ENCODE data around the gene LGALS9C. TPM values are rescaled to one million over a fixed set of nuclear protein-coding genes. Genes with fewer than 3 reads are reported as not detected.
"Not testable (repeated sequence)": the region's sequence is repeated elsewhere in the genome, so short reads cannot be mapped to it uniquely, and the experiment has no call there.

Gene LGALS9C
- total and polyA plus RNA-seq, 2 donors = 0.05 to 0.37 TPM

DNA sequence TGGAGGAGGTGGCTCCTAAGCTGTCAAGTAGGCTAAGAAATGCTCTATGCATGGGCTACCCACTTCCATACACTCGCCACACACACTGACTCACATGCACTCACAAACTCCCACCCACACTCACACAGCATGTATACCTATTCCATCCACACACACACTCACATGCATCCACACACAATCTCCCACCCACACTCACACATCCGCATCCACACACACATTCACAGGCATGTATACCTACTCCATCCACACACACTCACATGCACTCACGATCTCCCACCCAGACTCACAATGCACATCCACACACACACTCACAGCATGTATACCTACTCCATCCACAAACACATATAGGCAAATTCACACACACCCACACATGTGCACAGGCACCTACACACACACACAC, 32.1 kb downstream of the LGALS9C start:
- H3K27me3 ChIP-seq (ENCODE audit: control insufficient read depth in 2 of 2, insufficient read depth in 1 of 2, low read length in 1 of 2); H3K4me3 ChIP-seq (ENCODE audit: low read length in 2 of 2); H3K9me3 ChIP-seq (ENCODE audit: control insufficient read depth in 2 of 2, insufficient read depth in 1 of 2, low read length in 1 of 2); DNase-seq (ENCODE audit: low read depth in 6 of 9, low spot score in 9 of 9); H3K36me3 ChIP-seq (ENCODE audit: control insufficient read depth in 2 of 2, insufficient read depth in 2 of 2, low read length in 1 of 2); H3K4me1 ChIP-seq (ENCODE audit: control insufficient read depth in 2 of 2, insufficient read depth in 2 of 2, low read length in 2 of 2); H3K27ac ChIP-seq (ENCODE audit: low read depth in 1 of 2, low read length in 1 of 2): not testable (repeated sequence)
- WGBS = 94% methylated on average over 3 of the region's 3 CpGs

GRCh38 chr17:18521100-18521499, 44.5 kb downstream of the LGALS9C start:
- no CpG with 5 or more reads among the region's 8 CpGs for WGBS

GRCh38 chr17:18525015-18525414, 48.4 kb downstream of the LGALS9C start:
- not testable (repeated sequence) for H3K9me3 ChIP-seq (ENCODE audit: control insufficient read depth in 2 of 2, insufficient read depth in 1 of 2, low read length in 1 of 2); H3K36me3 ChIP-seq (ENCODE audit: control insufficient read depth in 2 of 2, insufficient read depth in 2 of 2, low read length in 1 of 2); H3K27ac ChIP-seq (ENCODE audit: low read depth in 1 of 2, low read length in 1 of 2); DNase-seq (ENCODE audit: low read depth in 6 of 9, low spot score in 9 of 9); H3K4me1 ChIP-seq (ENCODE audit: control insufficient read depth in 2 of 2, insufficient read depth in 2 of 2, low read length in 2 of 2); H3K4me3 ChIP-seq (ENCODE audit: low read length in 2 of 2); H3K27me3 ChIP-seq (ENCODE audit: control insufficient read depth in 2 of 2, insufficient read depth in 1 of 2, low read length in 1 of 2)
- WGBS = 90% methylated on average over 7 of the region's 9 CpGs

More at GRCh38 chr17:18521100-18521499, 44.5 kb downstream of the LGALS9C start:
- not testable (repeated sequence) for H3K27ac ChIP-seq (ENCODE audit: low read depth in 1 of 2, low read length in 1 of 2); H3K9me3 ChIP-seq (ENCODE audit: control insufficient read depth in 2 of 2, insufficient read depth in 1 of 2, low read length in 1 of 2); H3K36me3 ChIP-seq (ENCODE audit: control insufficient read depth in 2 of 2, insufficient read depth in 2 of 2, low read length in 1 of 2); H3K27me3 ChIP-seq (ENCODE audit: control insufficient read depth in 2 of 2, insufficient read depth in 1 of 2, low read length in 1 of 2); DNase-seq (ENCODE audit: low read depth in 6 of 9, low spot score in 9 of 9); H3K4me1 ChIP-seq (ENCODE audit: control insufficient read depth in 2 of 2, insufficient read depth in 2 of 2, low read length in 2 of 2); H3K4me3 ChIP-seq (ENCODE audit: low read length in 2 of 2)

DNA sequence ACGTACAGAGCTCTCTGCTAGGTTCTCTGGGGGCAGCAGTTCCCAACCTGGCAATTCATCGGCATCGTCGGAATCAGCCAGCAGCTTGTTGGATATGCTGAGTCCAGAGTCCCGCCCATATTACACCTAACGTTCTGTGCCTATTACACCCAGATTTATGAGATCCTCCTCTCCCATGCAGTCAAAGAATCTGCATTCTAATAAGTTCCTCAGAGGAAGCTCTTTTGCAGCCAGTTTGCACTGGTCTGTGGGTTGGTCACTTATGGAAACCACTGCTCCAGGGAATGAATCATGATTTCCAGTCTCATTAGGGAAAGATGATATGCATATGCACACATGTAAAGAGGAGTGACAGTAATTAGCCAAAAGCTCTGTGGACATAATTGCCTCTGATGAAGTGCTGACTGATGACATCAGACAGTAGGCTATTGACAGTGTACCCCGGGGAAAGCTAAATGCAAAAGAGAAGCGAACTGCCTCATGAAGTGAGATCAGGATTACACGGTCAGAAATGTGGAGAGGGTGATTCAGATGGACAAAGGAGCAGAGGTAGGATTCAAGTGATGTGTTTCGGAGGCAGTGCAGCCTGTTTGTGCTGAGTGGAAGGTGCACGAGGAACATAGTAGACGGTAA, 49.7 kb downstream of the LGALS9C start:
- not testable (repeated sequence) for H3K27me3 ChIP-seq (ENCODE audit: control insufficient read depth in 2 of 2, insufficient read depth in 1 of 2, low read length in 1 of 2); H3K9me3 ChIP-seq (ENCODE audit: control insufficient read depth in 2 of 2, insufficient read depth in 1 of 2, low read length in 1 of 2); H3K27ac ChIP-seq (ENCODE audit: low read depth in 1 of 2, low read length in 1 of 2); H3K4me1 ChIP-seq (ENCODE audit: control insufficient read depth in 2 of 2, insufficient read depth in 2 of 2, low read length in 2 of 2); H3K36me3 ChIP-seq (ENCODE audit: control insufficient read depth in 2 of 2, insufficient read depth in 2 of 2, low read length in 1 of 2); DNase-seq (ENCODE audit: low read depth in 6 of 9, low spot score in 9 of 9); H3K4me3 ChIP-seq (ENCODE audit: low read length in 2 of 2)
- WGBS = 93% methylated on average over 6 of the region's 12 CpGs

GRCh38 chr17:18527354-18527753, 50.8 kb downstream of the LGALS9C start:
- H3K27me3 ChIP-seq (ENCODE audit: control insufficient read depth in 2 of 2, insufficient read depth in 1 of 2, low read length in 1 of 2); H3K4me1 ChIP-seq (ENCODE audit: control insufficient read depth in 2 of 2, insufficient read depth in 2 of 2, low read length in 2 of 2); DNase-seq (ENCODE audit: low read depth in 6 of 9, low spot score in 9 of 9); H3K4me3 ChIP-seq (ENCODE audit: low read length in 2 of 2); H3K9me3 ChIP-seq (ENCODE audit: control insufficient read depth in 2 of 2, insufficient read depth in 1 of 2, low read length in 1 of 2); H3K36me3 ChIP-seq (ENCODE audit: control insufficient read depth in 2 of 2, insufficient read depth in 2 of 2, low read length in 1 of 2); H3K27ac ChIP-seq (ENCODE audit: low read depth in 1 of 2, low read length in 1 of 2): not testable (repeated sequence)
- 96% methylated on average over 8 of the region's 8 CpGs for WGBS

- 100% methylated on average over 3 of the region's 6 CpGs for WGBS
- H3K9me3 ChIP-seq (ENCODE audit: control insufficient read depth in 2 of 2, insufficient read depth in 1 of 2, low read length in 1 of 2); H3K4me1 ChIP-seq (ENCODE audit: control insufficient read depth in 2 of 2, insufficient read depth in 2 of 2, low read length in 2 of 2); H3K4me3 ChIP-seq (ENCODE audit: low read length in 2 of 2); H3K27ac ChIP-seq (ENCODE audit: low read depth in 1 of 2, low read length in 1 of 2); H3K27me3 ChIP-seq (ENCODE audit: control insufficient read depth in 2 of 2, insufficient read depth in 1 of 2, low read length in 1 of 2); DNase-seq (ENCODE audit: low read depth in 6 of 9, low spot score in 9 of 9); H3K36me3 ChIP-seq (ENCODE audit: control insufficient read depth in 2 of 2, insufficient read depth in 2 of 2, low read length in 1 of 2): not testable (repeated sequence)
These were observed 51.8 kb downstream of the LGALS9C start for GRCh38 chr17:18528435-18528834.

DNA sequence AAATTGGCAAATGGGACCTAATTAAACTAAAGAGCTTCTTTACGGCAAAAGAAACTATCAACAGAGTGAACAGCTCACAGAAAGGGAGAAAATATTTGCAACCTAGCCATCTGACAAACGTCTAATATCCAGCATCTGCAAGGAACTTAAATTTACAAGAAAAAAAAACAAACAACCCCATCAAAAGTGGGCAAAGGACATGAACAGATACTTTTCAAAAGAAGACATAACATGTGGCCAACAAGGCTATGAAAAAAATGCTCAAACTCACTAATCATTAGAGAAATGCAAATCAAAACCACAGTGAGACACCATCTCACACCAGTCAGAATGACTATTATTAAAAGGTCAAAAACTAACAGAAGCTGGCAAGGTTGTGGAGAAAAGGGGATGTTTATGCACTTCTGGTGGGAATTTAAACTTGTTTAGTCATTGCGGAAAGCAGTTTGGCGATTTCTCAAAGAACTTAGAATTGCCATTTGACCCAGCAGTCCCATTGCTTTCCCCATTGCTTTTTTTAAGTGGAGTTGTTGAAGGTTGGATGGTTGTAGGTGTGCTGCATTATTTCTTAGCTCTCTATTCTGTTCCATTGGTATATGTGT, 52.4 kb downstream of the LGALS9C start:
- not testable (repeated sequence) for H3K27ac ChIP-seq (ENCODE audit: low read depth in 1 of 2, low read length in 1 of 2); H3K36me3 ChIP-seq (ENCODE audit: control insufficient read depth in 2 of 2, insufficient read depth in 2 of 2, low read length in 1 of 2); H3K4me3 ChIP-seq (ENCODE audit: low read length in 2 of 2); H3K27me3 ChIP-seq (ENCODE audit: control insufficient read depth in 2 of 2, insufficient read depth in 1 of 2, low read length in 1 of 2); DNase-seq (ENCODE audit: low read depth in 6 of 9, low spot score in 9 of 9); H3K4me1 ChIP-seq (ENCODE audit: control insufficient read depth in 2 of 2, insufficient read depth in 2 of 2, low read length in 2 of 2); H3K9me3 ChIP-seq (ENCODE audit: control insufficient read depth in 2 of 2, insufficient read depth in 1 of 2, low read length in 1 of 2)
- 87% methylated on average over 3 of the region's 4 CpGs for WGBS

DNA sequence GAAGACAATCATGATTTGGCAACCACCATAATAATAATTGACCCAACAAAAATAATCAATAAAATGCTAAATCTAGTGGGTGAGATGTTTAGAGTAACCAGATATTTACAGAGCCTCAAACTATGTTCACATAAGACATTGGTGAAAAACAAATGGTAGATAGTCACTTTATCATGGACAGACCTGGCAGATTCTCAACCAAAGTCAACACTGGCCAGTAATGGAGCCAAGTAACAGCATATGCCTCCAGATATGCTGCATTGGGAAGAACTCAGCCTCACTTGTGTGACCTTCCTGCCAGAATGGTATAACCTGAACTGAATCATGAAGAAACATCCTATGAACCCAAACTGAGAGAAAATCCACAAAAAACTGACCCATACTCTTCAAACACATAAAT, 53.8 kb downstream of the LGALS9C start:
- H3K27ac ChIP-seq (ENCODE audit: low read depth in 1 of 2, low read length in 1 of 2); H3K9me3 ChIP-seq (ENCODE audit: control insufficient read depth in 2 of 2, insufficient read depth in 1 of 2, low read length in 1 of 2); H3K4me3 ChIP-seq (ENCODE audit: low read length in 2 of 2); H3K4me1 ChIP-seq (ENCODE audit: control insufficient read depth in 2 of 2, insufficient read depth in 2 of 2, low read length in 2 of 2); H3K36me3 ChIP-seq (ENCODE audit: control insufficient read depth in 2 of 2, insufficient read depth in 2 of 2, low read length in 1 of 2); H3K27me3 ChIP-seq (ENCODE audit: control insufficient read depth in 2 of 2, insufficient read depth in 1 of 2, low read length in 1 of 2); DNase-seq (ENCODE audit: low read depth in 6 of 9, low spot score in 9 of 9): not testable (repeated sequence)

- not testable (repeated sequence) for H3K9me3 ChIP-seq (ENCODE audit: control insufficient read depth in 2 of 2, insufficient read depth in 1 of 2, low read length in 1 of 2); H3K27me3 ChIP-seq (ENCODE audit: control insufficient read depth in 2 of 2, insufficient read depth in 1 of 2, low read length in 1 of 2); H3K4me3 ChIP-seq (ENCODE audit: low read length in 2 of 2); DNase-seq (ENCODE audit: low read depth in 6 of 9, low spot score in 9 of 9); H3K4me1 ChIP-seq (ENCODE audit: control insufficient read depth in 2 of 2, insufficient read depth in 2 of 2, low read length in 2 of 2); H3K36me3 ChIP-seq (ENCODE audit: control insufficient read depth in 2 of 2, insufficient read depth in 2 of 2, low read length in 1 of 2); H3K27ac ChIP-seq (ENCODE audit: low read depth in 1 of 2, low read length in 1 of 2)
- WGBS = 96% methylated on average over 3 of the region's 5 CpGs
These were observed 65.6 kb downstream of the LGALS9C start for GRCh38 chr17:18542234-18542633.

Data from thymus (tissue), 11 donors.